NK-92 (cell line): ENCODE data around the gene GMPPA.

Source experiments
- DNase-seq: peaks from one replicate; lab custom pipeline; 2025; ENCODE audit not compliant: unreplicated experiment; lab: John Stamatoyannopoulos, UW

Gene GMPPA

DNA sequence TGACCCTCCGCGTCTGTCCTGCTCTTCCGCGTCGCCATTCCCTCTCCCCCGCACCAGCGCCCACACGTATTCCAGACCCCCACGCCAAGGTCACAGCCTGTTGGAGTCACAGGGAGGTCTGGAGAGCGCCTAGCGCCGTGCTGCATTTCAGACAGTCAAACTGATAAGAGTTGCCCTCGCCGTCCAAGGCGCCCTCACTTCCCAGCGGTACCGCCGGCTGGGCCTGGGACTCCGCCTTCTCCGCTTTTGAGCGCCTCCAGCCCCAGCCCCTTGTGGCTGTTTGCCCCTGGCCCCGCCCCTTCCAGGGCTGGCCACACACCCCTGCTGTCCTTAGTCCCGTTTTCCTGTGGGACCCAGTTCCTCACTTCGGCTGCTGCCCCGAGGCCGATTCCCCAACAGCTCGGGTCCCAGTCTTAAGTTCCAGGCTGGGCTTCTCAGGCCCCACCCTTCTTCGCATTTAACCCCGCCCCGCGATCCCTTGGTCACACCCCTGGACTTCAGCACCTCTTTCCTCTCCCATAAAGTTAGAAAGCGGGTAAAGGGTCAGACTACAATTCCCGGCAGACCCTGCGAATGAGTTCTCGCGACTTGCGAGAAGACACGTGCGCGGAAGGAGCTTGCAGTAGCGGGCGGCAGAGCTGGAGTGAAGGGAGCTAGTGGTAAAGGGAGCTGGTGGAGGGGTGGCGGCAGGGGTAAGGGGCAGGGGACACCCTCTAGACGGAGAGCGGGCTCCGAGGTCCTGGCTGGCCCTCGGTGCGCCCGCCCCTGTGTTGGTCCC, at the start of gene GMPPA:
GMPPA (plus strand) TSS at position 612 of the 778 bp plus-strand sequence. CDS start 1,085 bp downstream, outside the sequence.
- peak; percentile 24 for DNase-seq

- no peak for DNase-seq
Measured at GRCh38 chr2:219449609-219450008, 49.1 kb upstream of the GMPPA start.

- DNase-seq: no peak
Measured at GRCh38 chr2:219451661-219452360, 46.9 kb upstream of the GMPPA start.

- no peak for DNase-seq
Measured at GRCh38 chr2:219452361-219453317, 46.1 kb upstream of the GMPPA start.

GRCh38 chr2:219453671-219454590, 44.8 kb upstream of the GMPPA start:
- no peak for DNase-seq

DNA sequence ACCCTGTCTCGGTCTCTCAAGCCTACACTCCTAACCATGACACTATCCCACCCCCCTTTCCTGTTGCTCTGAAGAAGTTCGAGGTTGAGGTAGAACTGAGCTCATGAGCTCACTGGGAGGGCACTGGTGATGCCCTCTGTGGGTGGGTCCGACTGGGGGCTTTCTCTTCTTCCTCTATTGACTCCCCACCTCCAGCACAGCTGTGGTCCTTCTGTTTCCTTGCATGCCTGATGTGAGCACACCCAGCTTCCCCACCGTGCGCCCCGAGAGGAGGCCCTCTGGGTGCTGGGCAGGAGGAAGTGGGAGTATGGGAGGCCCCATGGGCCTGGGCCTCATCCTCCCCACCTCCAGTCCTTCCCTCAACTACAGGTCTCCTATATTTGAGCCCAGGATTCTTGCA, 43.1 kb upstream of the GMPPA start:
- no peak for DNase-seq

DNA sequence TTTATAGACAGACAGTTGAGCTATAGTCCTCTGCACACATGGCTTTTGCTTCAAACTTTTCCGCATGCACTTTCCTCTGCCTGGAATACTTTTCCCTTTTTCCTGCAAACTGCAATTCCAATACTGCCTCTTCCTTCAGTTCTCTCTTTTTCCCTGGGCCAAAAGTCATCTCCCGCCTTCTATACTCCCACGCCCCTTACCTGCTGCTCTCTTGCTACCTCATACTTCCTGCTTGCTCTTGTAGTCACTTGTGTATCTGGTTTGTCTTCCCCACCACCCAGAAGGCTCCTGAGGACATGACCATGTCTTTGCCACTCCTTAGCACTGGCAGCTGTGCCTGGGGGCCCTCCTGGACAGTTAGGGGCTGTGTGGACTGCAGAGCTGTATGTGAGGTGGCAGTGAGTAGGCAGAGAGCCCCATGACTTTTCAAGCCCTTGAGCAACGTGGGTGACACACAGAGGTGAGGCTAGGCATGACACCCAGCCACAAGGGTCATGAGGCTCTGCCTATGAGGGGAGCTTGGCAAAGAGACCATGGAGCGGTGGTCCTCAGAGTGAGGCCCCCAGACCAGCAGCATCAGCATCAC, 40.8 kb upstream of the GMPPA start:
- DNase-seq: no peak

- no peak for DNase-seq
Measured at GRCh38 chr2:219458996-219459395, 39.7 kb upstream of the GMPPA start.

GRCh38 chr2:219459460-219460311, 39.0 kb upstream of the GMPPA start:
- no peak for DNase-seq

DNA sequence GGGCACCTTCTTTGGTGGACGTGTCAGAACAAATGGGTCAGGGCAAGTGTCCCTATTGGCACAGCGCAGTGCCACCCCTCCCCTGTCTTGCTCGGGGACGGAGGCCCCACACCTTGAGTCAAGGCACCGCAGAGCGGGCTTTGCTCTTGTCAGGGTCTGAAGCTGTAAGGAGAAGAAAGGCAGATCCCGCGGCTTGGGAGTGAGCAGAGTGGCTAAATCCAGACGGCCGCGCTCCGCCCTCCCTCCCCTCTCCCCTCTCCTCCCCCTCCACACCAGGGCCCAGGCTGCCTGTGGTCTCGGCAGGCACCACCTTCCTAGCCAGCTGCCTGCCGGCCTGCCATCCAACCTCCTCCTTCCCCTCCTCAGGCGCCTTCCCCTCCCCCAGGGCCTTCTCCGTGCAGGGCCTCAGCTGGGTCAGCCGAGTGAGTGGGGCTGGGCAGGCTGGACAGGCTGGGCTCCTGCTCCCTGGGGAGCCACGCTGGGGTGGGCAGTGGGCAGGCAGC, 38.2 kb upstream of the GMPPA start:
- no peak for DNase-seq

DNA sequence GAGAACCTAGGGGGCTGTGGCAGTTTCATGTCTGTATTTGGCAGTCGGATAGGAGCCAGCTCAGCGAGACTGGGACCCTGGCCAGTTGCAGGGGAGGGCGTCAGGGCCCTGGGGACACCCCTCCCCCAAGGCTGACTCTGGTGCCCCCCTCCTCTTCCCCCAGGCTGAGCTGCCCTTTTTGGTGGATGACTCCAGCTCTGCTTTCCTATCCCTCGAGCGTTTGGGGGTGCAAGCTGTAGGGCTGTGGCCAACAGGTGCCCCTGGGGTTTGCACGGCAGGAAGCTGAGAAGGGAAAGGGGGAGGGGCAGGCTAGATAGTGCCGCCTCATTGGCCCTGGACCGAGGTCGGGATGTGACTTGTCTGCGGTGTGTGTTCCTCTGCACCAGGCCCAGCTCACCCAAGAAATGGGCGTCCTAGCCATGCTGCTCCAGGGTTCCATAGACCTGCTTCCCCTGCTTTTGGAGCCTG, 37.6 kb upstream of the GMPPA start:
- DNase-seq: no peak

DNA sequence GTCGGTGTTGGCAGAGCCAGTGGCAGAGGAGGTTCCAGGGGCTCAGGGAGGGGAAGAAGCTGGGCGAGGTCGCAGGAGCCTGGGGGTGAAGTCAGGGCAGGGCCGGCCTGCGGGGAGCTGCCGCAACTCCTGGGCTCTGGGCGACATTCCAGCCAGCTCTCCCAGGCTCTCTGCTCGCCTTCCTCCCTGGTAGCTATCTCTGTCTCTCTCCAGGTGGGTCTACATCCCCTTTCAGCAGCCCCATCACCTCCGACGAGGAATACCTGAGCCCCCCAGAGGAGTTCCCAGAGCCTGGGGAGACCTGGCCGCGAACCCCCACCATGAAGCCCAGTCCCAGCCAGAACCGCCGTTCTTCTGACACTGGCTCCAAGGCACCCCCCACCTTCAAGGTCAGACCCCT, 37.0 kb upstream of the GMPPA start:
- DNase-seq: no peak

DNA sequence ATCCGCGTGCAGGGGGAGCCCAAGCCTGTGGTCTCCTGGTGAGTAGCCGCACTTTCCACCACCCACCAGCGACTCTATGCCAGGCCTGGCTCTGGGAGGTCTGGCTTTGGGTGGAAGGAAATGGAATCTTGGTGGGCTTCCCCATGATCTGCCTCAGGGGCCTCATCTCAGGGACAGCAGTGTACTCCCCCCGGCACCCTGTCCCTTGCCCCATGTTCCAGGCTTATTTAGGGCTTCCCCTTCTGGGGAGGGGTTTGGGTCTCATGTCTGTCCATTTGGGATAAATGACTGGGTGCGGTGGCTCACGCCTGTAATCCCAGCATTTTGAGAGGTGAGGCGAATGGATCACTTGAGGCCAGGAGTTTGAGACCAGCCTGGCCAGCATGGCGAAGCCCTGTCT, 36.3 kb upstream of the GMPPA start:
- no peak for DNase-seq

- DNase-seq: no peak
Measured at GRCh38 chr2:219464286-219465032, 34.2 kb upstream of the GMPPA start.

GRCh38 chr2:219465659-219466561, 32.8 kb upstream of the GMPPA start:
- no peak for DNase-seq

DNA sequence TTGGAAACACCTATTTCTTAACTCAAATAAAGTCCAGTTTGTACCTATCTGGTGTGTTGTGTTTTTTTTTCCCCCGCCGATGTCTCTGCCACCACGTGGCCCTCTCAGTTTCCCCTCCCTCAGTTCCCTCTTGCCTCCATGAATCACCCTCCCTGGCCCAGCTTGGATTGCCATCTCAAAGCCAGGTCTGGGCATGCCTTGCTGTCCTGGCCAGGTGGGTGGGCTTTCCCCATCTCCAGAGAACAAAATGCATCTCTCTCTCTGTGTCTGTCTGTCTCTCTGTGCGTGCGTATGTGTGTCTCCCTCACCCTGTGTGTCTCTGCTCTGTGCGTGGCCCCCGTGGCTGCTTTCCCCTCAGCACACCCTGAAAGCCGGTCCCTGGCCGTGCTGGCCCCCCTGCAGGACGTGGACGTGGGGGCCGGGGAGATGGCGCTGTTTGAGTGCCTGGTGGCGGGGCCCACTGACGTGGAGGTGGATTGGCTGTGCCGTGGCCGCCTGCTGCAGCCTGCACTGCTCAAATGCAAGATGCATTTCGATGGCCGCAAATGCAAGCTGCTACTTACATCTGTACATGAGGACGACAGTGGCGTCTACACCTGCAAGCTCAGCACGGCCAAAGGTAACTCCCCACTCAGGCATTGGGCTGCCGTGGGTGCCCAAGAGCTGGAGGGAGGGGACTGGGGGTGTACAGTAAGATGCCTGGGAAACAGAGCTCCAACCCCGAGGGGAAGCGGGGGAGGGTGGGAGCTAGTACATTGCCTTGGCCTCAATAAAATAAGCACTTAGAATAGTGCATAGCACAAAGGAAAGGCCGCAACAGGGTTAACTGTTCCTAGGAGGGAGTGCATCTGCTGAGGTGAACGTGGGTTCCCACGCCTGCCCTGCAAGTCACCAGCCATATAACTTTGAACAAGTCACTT, 31.6 kb upstream of the GMPPA start:
- DNase-seq: no peak
